Mammary epithelial cell (primary cell): ENCODE results near the gene NCF2.

Source experiments
- CTCF ChIP-seq, 2 donors: IDR thresholded peaks in 1 of 2; conservative IDR thresholded peaks in 1 of 2; 2 replicates each; pipeline ENCODE4 v1.5.1; 2011 to 2012; ENCODE audit warnings: inconsistent platforms in 2 of 2, low read length in 2 of 2, mild to moderate bottlenecking in 2 of 2, control low read depth in 1 of 2, low read depth in 1 of 2; ENCODE audit not compliant: insufficient read depth in 1 of 2; ENCODE audit errors: extremely low read depth in 1 of 2
- EZH2 ChIP-seq: IDR thresholded peaks from 2 replicates; pipeline ENCODE4 v1.6.1; 2012; ENCODE audit warnings: low read length, inconsistent platforms, borderline replicate concordance

GRCh38 chr1:183544598-183545297 is 45.5 kb downstream of the NCF2 start:
- TF ChIP-seq EZH2 (no peak), CTCF (conservative IDR thresholded peaks at IDR 0.05 in 1 of 2, IDR thresholded peaks at IDR 0.05 in 1 of 2; ENCODE audit: extremely low read depth in 1 of 2, insufficient read depth in 1 of 2, low read depth in 1 of 2, low read length in 2 of 2) (no peak)
